MCF 10A (cell line): Measurements from ENCODE around the gene SLAMF1. TPM values are rescaled to one million over a fixed set of nuclear protein-coding genes. Genes with fewer than 3 reads are reported as not detected.

ENCODE experiments used
- BruUV-seq: library from RNA; stranded (reverse); fragments of 400-500 nt; replicated peaks from 2 replicates; lab custom pipeline; 2021; lab: Mats Ljungman, UMichigan
- CTCF ChIA-PET: fragments of 300-600 bp; sonication (Branson Sonifier 250); formaldehyde crosslinking; extraction: SDS; loops from one replicate; lab custom pipeline; 2021; ENCODE audit warnings: antibody characterized with exemption, inconsistent platforms; lab: Yijun Ruan, JAX
- POLR2A ChIA-PET: fragments of 300-600, 350-650 bp; sonication (Branson Sonifier 250); formaldehyde crosslinking; extraction: SDS; loops from one replicate; lab custom pipeline; 2020; ENCODE audit warnings: antibody characterized with exemption, inconsistent platforms; lab: Yijun Ruan, JAX
- DNase-seq: peaks from one replicate; pipeline ENCODE4 v3.0.0-alpha.2; 2018; ENCODE audit not compliant: unreplicated experiment
- H3K27ac Mint-ChIP-seq: one replicate; pipeline ENCODE4 v1.8.0; 2022; ENCODE audit warnings: mild to moderate bottlenecking, low read depth, mixed read lengths; ENCODE audit not compliant: unreplicated experiment
- H3K27me3 Mint-ChIP-seq: one replicate; pipeline ENCODE4 v1.8.0; 2022; ENCODE audit warnings: mixed read lengths; ENCODE audit not compliant: insufficient read depth, unreplicated experiment
- H3K36me3 Mint-ChIP-seq: one replicate; pipeline ENCODE4 v1.8.0; 2022; ENCODE audit warnings: mild to moderate bottlenecking, moderate library complexity, mixed read lengths; ENCODE audit not compliant: insufficient read depth, unreplicated experiment
- H3K4me1 Mint-ChIP-seq: one replicate; pipeline ENCODE4 v1.8.0; 2022; ENCODE audit warnings: mixed read lengths; ENCODE audit not compliant: insufficient read depth, unreplicated experiment
- H3K4me3 Mint-ChIP-seq: one replicate; pipeline ENCODE4 v1.8.0; 2022; ENCODE audit warnings: mild to moderate bottlenecking, moderate library complexity, mixed read lengths; ENCODE audit not compliant: unreplicated experiment
- H3K9me3 Mint-ChIP-seq: one replicate; pipeline ENCODE4 v1.8.0; 2022; ENCODE audit warnings: mixed read lengths; ENCODE audit not compliant: unreplicated experiment
- CTCF ChIP-seq: fragments of 200-600 bp; IDR thresholded peaks from one replicate; pipeline ENCODE4 v1.8.0; 2022; ENCODE audit warnings: antibody characterized with exemption, mild to moderate bottlenecking; ENCODE audit not compliant: unreplicated experiment
- intact Hi-C: fragments of 100-400 bp; cut with micrococcal nuclease; formaldehyde crosslinking; loops from 2 replicates; pipeline ENCODE4 v1.14.1; 2022
- total RNA-seq: library from RNA; stranded (reverse); gene quantifications from 2 replicates; pipeline ENCODE4 v1.2.3, GENCODE V29; 2022

Gene SLAMF1
- total RNA-seq, 1 experiment from 2014 or later = not detected

- Mint-ChIP-seq H3K27ac (no peak overlapping the region), H3K9me3 (peaks cover 17% of the 10 kb centered on the region), H3K27me3 (peaks cover 15% of the 10 kb centered on the region), H3K4me3 (no peak overlapping the region), H3K4me1 (no peaks in the 10 kb centered on the region), H3K36me3 (no peaks in the 10 kb centered on the region)
- BruUV-seq = no TSS peak
- intact Hi-C loops = no loop called here
- no peak for TF ChIP-seq CTCF
- DNase-seq = no peak
- ChIA-PET POLR2A (no interaction called here), CTCF (interaction anchor here (0.7 to 1.2 kb wide), 4 partner anchors 13 to 429 kb away, joined by 3 to 7 read pairs (median 3); no protein-coding TSS in a partner anchor)
Measured at GRCh38 chr1:160667896-160668295, 21.1 kb upstream of the SLAMF1 start.

GRCh38 chr1:160666079-160666442, 19.2 kb upstream of the SLAMF1 start:
- Mint-ChIP-seq H3K4me3 (no peak overlapping the region), H3K36me3 (no peaks in the 10 kb centered on the region), H3K4me1 (no peaks in the 10 kb centered on the region), H3K9me3 (peaks cover 16% of the 10 kb centered on the region), H3K27ac (no peak overlapping the region), H3K27me3 (peaks cover 10% of the 10 kb centered on the region)
- CTCF ChIA-PET = interaction anchor here (0.9 to 1.1 kb wide), 2 partner anchors 9 to 61 kb away, joined by 4 read pairs; no protein-coding TSS in a partner anchor
- BruUV-seq = no TSS peak
- TF ChIP-seq CTCF = no peak
- POLR2A ChIA-PET = no interaction called here
- intact Hi-C loops = no loop called here
- no peak for DNase-seq

GRCh38 chr1:160665330-160666078, 18.7 kb upstream of the SLAMF1 start:
- no peak for TF ChIP-seq CTCF
- POLR2A ChIA-PET = no interaction called here
- H3K27me3 Mint-ChIP-seq = peaks cover 4% of the 10 kb centered on the region
- intact Hi-C loops = no loop called here
- DNase-seq = no peak
- no peaks in the 10 kb centered on the region for H3K36me3 Mint-ChIP-seq
- no peaks in the 10 kb centered on the region for H3K4me1 Mint-ChIP-seq
- BruUV-seq = no TSS peak
- CTCF ChIA-PET = interaction anchor here (0.8 to 5.9 kb wide), 3 partner anchors 9 to 62 kb away, joined by 3 to 39 read pairs (median 4); no protein-coding TSS in a partner anchor
- H3K9me3 Mint-ChIP-seq = peaks cover 11% of the 10 kb centered on the region
- no peak overlapping the region for H3K4me3 Mint-ChIP-seq
- H3K27ac Mint-ChIP-seq = no peak overlapping the region

GRCh38 chr1:160664573-160665051, 17.8 kb upstream of the SLAMF1 start:
- ChIA-PET CTCF (interaction anchor here (0.8 to 5.9 kb wide), 2 partner anchors 10 to 16 kb away, joined by 3 to 39 read pairs; no protein-coding TSS in a partner anchor), POLR2A (no interaction called here)
- Mint-ChIP-seq H3K27ac (no peak overlapping the region), H3K36me3 (no peaks in the 10 kb centered on the region), H3K4me3 (no peak overlapping the region), H3K9me3 (peaks cover 9% of the 10 kb centered on the region), H3K27me3 (no peaks in the 10 kb centered on the region), H3K4me1 (no peaks in the 10 kb centered on the region)
- no peak for DNase-seq
- intact Hi-C loops = no loop called here
- TF ChIP-seq CTCF = no peak
- BruUV-seq = no TSS peak
